ENCODE measurements around the gene COL6A2. TPM values are rescaled to one million over a fixed set of nuclear protein-coding genes. Genes with fewer than 3 reads are reported as not detected.
"Not testable (repeated sequence)": the region's sequence is repeated elsewhere in the genome, so short reads cannot be mapped to it uniquely, and the experiment has no call there.

COL6A2 gene
- total RNA-seq, 1 donor from 2014 or later: 24.0 TPM

GRCh38 chr21:46061063-46061462, 36.8 kb upstream of the COL6A2 start:
- no peak for DNase-seq

GRCh38 chr21:46061518-46061917, 36.4 kb upstream of the COL6A2 start:
- no peak for DNase-seq

- no peak for DNase-seq
Observed at GRCh38 chr21:46061950-46062349, 36.0 kb upstream of the COL6A2 start.

GRCh38 chr21:46062471-46063211, 35.3 kb upstream of the COL6A2 start:
- DNase-seq: no peak

GRCh38 chr21:46063227-46063626, 34.7 kb upstream of the COL6A2 start:
- peak; percentile 10 for DNase-seq

GRCh38 chr21:46063734-46064680, 33.9 kb upstream of the COL6A2 start:
- no peak for DNase-seq

GRCh38 chr21:46064870-46065214, 33.1 kb upstream of the COL6A2 start:
- DNase-seq: no peak

GRCh38 chr21:46065215-46065913, 32.5 kb upstream of the COL6A2 start:
- peak; percentile 11 for DNase-seq

GRCh38 chr21:46065914-46066551, 31.9 kb upstream of the COL6A2 start:
- DNase-seq: no peak

GRCh38 chr21:46066591-46067331, 31.2 kb upstream of the COL6A2 start:
- no peak for DNase-seq

- DNase-seq: no peak
Observed at GRCh38 chr21:46067505-46068201, 30.3 kb upstream of the COL6A2 start.

GRCh38 chr21:46068516-46069079, 29.3 kb upstream of the COL6A2 start:
- DNase-seq: no peak

- DNase-seq: no peak
Observed at GRCh38 chr21:46069166-46069565, 28.7 kb upstream of the COL6A2 start.

GRCh38 chr21:46069719-46070279, 28.1 kb upstream of the COL6A2 start:
- DNase-seq: no peak

GRCh38 chr21:46071082-46071481, 26.8 kb upstream of the COL6A2 start:
- DNase-seq: no peak

- not testable (repeated sequence) for DNase-seq
Observed at GRCh38 chr21:46076724-46077123, 21.2 kb upstream of the COL6A2 start.

- DNase-seq: no peak
Observed at GRCh38 chr21:46077674-46078101, 20.2 kb upstream of the COL6A2 start.

- no peak for DNase-seq
Observed at GRCh38 chr21:46078322-46078977, 19.5 kb upstream of the COL6A2 start.

- DNase-seq: no peak
Observed at GRCh38 chr21:46078978-46079351, 18.9 kb upstream of the COL6A2 start.
